GM19328 (cell line): ENCODE data around the gene KDR.

Experiments
- ATAC-seq: cut with Tn5 transposase; IDR thresholded peaks from one replicate; pipeline ENCODE4 v1.9.1; 2021; ENCODE audit warnings: mild to moderate bottlenecking, moderate library complexity; ENCODE audit not compliant: unreplicated experiment

The KDR gene

DNA sequence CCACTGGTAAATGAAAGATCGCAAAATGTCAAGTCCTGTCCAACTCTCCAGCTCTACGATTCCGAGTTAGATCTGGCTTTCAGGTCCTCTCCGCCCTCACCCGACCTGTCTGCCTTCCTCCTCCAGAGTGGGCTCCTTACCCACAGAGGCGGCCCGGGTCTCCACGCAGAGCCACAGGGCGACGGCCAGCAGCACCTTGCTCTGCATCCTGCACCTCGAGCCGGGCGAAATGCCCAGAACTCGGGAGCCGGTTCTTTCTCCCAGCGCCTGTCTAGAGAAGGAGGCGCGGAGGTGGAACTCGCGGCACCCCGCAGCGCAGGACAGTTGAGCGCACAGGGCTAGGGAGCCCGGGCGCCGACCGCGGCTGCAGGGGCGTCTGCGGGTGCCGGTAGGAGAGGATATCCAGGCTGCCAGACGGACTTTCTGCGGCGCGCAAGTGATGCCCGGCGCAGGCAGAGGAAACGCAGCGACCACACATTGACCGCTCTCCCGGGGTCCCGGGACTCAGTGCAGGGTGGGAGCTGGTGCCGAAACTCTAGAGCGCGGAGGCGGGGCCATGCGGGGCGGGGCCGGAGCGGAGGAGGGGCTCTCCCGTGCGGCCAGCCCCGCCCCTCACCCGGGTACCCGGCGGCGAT lies at the start of gene KDR:
TSS of gene KDR (minus strand) at position 509 of the 635 bp plus-strand sequence. CDS start at position 207, 302 bp downstream.
- ATAC-seq = no peak

GRCh38 chr4:55173580-55173979 lies 48.2 kb upstream of the KDR start:
- ATAC-seq = no peak

- no peak for ATAC-seq
Measured at GRCh38 chr4:55172694-55173287, 47.4 kb upstream of the KDR start.

- ATAC-seq = no peak
Measured at GRCh38 chr4:55170462-55170861, 45.1 kb upstream of the KDR start.

- no peak for ATAC-seq
Measured at GRCh38 chr4:55169352-55169961, 44.1 kb upstream of the KDR start.

- ATAC-seq = no peak
Measured at GRCh38 chr4:55162396-55162795, 37.0 kb upstream of the KDR start.

- no peak for ATAC-seq
Measured at GRCh38 chr4:55161739-55162138, 36.3 kb upstream of the KDR start.

DNA sequence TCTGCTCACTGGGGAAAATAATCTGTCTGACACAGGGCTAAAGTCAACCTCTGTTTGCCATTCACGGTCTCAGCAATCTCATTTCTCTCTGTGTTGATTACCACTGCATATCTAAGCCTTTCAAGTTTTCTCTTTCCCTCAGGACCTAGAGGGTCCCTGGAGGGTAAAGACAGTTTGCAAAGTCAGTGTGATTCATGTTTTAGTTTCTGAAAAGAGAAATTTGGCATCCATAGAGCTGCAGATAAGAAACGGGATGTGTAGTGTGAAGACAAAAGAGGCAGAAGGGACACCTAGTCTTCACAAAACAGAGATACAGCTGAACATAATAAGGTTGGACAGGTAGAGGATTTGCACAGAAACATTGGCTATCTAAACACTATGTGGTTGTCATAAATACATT lies 34.5 kb upstream of the KDR start:
- no peak for ATAC-seq

- no peak for ATAC-seq
Measured at GRCh38 chr4:55158957-55159356, 33.6 kb upstream of the KDR start.

DNA sequence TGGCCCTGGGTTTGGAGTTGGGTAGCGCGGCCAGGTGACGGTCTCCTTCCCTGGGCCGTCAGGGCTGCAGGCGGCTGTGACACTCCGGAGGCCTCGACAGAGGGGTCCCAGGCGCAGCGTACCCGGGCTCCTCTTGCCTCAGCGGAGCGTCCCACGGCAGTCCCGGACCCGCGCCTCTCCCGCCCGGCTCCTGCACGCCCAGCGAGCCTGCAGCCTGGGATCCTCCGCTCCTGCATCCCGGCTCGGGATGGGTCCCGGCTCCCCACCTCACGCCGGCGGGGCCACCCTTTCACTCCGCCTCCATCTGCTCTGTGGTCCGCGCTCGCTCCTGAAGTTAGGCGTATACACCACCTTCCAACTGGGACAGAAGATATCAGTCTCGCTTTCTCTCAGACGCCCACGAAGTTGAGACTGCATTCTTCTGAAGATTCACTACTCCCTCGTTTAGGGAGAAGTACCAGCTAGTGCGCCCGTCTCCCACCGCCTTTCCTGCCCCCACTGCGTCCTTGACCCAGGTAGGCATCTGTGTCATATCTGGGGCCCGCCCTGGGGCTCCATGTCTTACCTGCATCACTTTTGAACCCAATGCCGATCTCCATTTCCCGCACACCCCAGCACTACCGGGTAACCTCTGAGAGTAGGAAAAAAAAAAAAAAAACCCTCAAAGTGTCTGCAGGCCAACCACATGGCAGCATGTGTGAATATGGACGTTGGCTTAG lies 32.3 kb upstream of the KDR start:
- ATAC-seq = no peak

GRCh38 chr4:55154933-55155332 lies 29.5 kb upstream of the KDR start:
- ATAC-seq = no peak

- no peak for ATAC-seq
Measured at GRCh38 chr4:55154290-55154880, 29.0 kb upstream of the KDR start.

DNA sequence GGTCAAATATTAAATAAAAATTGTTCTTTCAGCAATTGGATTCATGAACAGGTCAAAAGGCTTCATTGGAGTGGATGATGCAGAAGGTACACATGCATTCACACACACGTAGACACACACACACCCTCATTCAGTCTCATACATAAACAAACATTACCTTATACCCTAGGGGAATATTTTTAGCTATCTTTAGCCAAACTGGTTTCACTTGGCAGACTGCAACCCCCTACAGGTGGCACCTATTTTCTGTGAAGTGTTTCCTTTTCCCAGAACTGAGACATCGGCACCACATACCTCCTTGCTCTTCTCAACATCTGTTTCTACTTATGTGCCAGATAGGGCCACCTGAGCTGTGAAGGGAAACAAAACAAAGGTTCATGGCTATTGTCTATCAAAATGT lies 18.5 kb upstream of the KDR start:
- ATAC-seq = no peak

GRCh38 chr4:55138367-55138766 lies 13.0 kb upstream of the KDR start:
- no peak for ATAC-seq

DNA sequence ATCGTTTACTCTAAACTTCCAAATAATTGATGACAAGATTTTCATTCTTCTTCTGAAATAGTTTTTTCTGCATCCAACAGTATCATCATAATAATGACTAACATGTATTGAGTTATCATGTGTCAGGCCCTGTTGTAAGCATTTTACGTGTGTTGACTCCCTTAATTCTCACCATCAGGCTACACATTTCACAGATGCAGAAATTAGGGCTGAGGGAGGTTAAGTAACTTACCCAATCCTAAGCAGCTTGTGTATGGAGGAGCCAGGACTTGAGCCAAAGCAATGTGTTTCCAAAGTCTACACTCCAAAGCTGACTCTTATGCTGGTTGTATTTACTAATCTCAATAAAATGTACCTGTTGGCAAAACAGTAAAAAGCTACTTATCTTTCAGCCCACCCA lies 11.2 kb upstream of the KDR start:
- ATAC-seq = no peak

DNA sequence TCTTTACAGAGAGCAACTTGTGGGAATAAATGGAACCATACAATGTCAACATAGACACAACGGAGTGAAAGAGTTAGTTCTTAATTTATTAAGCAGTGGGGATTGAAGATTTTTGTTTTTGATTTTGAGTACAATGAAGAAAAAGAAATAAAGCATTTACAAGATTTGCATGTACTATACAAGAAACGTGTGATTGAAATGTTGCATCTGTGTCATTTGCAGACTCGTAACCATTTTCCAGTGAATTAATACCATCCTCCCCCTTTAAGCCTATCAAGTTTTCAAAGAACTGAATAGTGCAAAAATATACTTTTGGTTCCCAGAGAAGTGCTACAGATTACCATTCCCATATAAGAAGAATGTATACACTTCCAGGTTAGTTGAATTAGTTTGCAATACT lies 8.6 kb upstream of the KDR start:
- ATAC-seq = no peak

- no peak for ATAC-seq
Measured at GRCh38 chr4:55132775-55133174, 7.4 kb upstream of the KDR start.

DNA sequence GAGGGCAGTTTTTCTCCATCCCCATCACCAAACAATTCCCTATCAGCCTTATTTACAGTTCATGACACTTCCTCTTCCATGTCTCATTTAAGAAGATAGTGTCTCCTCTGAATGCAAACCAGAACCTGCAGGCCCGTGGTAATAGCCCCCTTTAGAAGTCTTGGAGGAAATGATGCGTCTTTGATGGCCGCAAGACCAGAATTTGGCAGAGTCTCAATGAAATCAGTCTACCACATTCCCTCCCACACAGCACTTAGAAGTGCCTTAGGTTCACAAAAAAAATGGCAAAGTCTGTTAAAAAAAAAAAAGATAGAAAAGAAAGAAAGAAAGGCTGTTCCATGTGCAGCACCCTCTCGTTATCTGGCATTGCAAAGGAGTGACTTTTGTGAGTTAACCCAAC lies 2.1 kb upstream of the KDR start:
- ATAC-seq = no peak

GRCh38 chr4:55127053-55127452 lies 1.7 kb upstream of the KDR start:
- ATAC-seq = no peak

DNA sequence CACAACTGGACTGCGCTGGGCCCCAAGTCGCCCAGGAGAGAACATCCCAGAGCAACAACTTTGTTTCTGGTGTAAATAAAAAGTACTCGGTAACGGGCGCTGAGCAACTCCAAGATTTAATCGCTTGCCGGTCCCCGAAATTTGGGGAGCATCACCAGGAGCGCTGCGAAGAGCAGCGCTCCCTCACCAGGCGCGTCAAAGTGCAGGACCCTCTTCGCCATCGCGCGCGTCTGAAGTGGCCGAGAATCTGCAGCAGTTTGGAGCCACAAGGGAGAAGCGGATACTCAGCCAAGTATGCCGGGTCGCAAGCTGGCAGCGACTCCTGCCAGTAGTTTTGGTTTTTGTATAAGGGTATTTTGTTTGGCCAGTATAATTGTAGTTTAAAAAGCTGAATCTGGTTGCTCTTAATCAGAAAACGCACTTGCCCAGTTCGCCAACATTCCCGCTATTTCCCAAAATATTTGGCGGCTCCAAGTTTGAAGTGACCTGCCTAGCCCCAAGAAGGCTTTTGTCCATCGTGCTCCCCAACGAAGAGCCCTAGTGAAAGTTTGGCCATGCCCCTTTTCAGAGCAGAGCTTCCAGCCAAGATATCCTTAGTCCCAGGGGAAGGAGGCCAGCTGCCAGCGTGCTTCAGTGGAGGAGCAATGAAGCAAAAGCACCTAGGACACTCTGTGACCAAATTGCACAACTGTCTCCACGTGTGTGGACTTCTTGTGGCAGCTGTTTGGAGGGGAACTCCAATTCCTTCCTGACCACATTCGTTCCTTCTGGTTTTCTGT lies 557 bp upstream of the KDR start:
- no peak for ATAC-seq
